GM12801 (cell line): ENCODE measurements around the gene TM4SF1.
A peak's percentile ranks its signal among the peaks of the same experiment; 100 is the strongest.

Experiments
- CTCF ChIP-seq: IDR thresholded peaks from one replicate; pipeline ENCODE4 v1.5.1; 2011; ENCODE audit warnings: control low read depth; ENCODE audit not compliant: insufficient read length; ENCODE audit errors: extremely low read depth

TM4SF1 gene

GRCh38 chr3:149393345-149394160, 16.1 kb upstream of the TM4SF1 start:
- TF ChIP-seq CTCF = peak; percentile 51

GRCh38 chr3:149391960-149392359, 14.5 kb upstream of the TM4SF1 start:
- TF ChIP-seq CTCF = no peak

- no peak for TF ChIP-seq CTCF
Observed at GRCh38 chr3:149390772-149391212, 13.3 kb upstream of the TM4SF1 start.

GRCh38 chr3:149390294-149390693, 12.8 kb upstream of the TM4SF1 start:
- TF ChIP-seq CTCF = no peak

- TF ChIP-seq CTCF = no peak
Observed at GRCh38 chr3:149388531-149389417, 11.3 kb upstream of the TM4SF1 start.

GRCh38 chr3:149388001-149388440, 10.6 kb upstream of the TM4SF1 start:
- no peak for TF ChIP-seq CTCF

GRCh38 chr3:149386299-149386606, 8.8 kb upstream of the TM4SF1 start:
- no peak for TF ChIP-seq CTCF
